HG03097 (cell line): ENCODE data around the gene RFX2.
"Not testable (repeated sequence)": the region's sequence is repeated elsewhere in the genome, so short reads cannot be mapped to it uniquely, and the experiment has no call there.

Source experiments
- ATAC-seq: cut with Tn5 transposase; IDR thresholded peaks from one replicate; pipeline ENCODE4 v1.9.1; 2021; ENCODE audit not compliant: unreplicated experiment, low FRiP score

RFX2 gene

GRCh38 chr19:5976768-5977167 is 133.5 kb downstream of the RFX2 start:
- ATAC-seq: no peak

- ATAC-seq: no peak
Measured at GRCh38 chr19:5975388-5975728, 134.9 kb downstream of the RFX2 start.

GRCh38 chr19:5974721-5975387 is 135.4 kb downstream of the RFX2 start:
- ATAC-seq: no peak

- no peak for ATAC-seq
Measured at GRCh38 chr19:5973867-5974635, 136.2 kb downstream of the RFX2 start.

- ATAC-seq: no peak
Measured at GRCh38 chr19:5973376-5973775, 136.9 kb downstream of the RFX2 start.

- ATAC-seq: no peak
Measured at GRCh38 chr19:5972355-5972731, 138.0 kb downstream of the RFX2 start.

- no peak for ATAC-seq
Measured at GRCh38 chr19:5971714-5972354, 138.5 kb downstream of the RFX2 start.

- no peak for ATAC-seq
Measured at GRCh38 chr19:5969476-5969875, 140.8 kb downstream of the RFX2 start.

GRCh38 chr19:5968431-5969373 is 141.6 kb downstream of the RFX2 start:
- ATAC-seq: no peak

- no peak for ATAC-seq
Measured at GRCh38 chr19:5967994-5968430, 142.3 kb downstream of the RFX2 start.

GRCh38 chr19:5967571-5967970 is 142.7 kb downstream of the RFX2 start:
- ATAC-seq: no peak

GRCh38 chr19:5966941-5967340 is 143.4 kb downstream of the RFX2 start:
- no peak for ATAC-seq

GRCh38 chr19:5966215-5966614 is 144.1 kb downstream of the RFX2 start:
- ATAC-seq: no peak

GRCh38 chr19:5964816-5965565 is 145.3 kb downstream of the RFX2 start:
- no peak for ATAC-seq

- no peak for ATAC-seq
Measured at GRCh38 chr19:5963855-5964254, 146.4 kb downstream of the RFX2 start.

GRCh38 chr19:5963259-5963658 is 147.0 kb downstream of the RFX2 start:
- ATAC-seq: not testable (repeated sequence)

GRCh38 chr19:5961969-5962945 is 148.0 kb downstream of the RFX2 start:
- peak; percentile 60 for ATAC-seq

- not testable (repeated sequence) for ATAC-seq
Measured at GRCh38 chr19:5961641-5961968, 148.7 kb downstream of the RFX2 start.
